HepG2 (cell line): ENCODE results near the gene PRKN. TPM values are rescaled to one million over a fixed set of nuclear protein-coding genes. Genes with fewer than 3 reads are reported as not detected.

Source experiments
- ATF4 ChIP-seq, 2 experiments: fragments of 450-650 bp in 1 of 2; sonication (generic) in 1 of 2; formaldehyde crosslinking; IDR thresholded peaks; 2 replicates each; pipeline versions ENCODE4 v1.5.0 to v1.8.0; 2020 to 2022; ENCODE audit warnings: mild to moderate bottlenecking in 1 of 2, missing genetic modification reagents in 1 of 2
- ISX ChIP-seq: sonication (generic); formaldehyde crosslinking; conservative IDR thresholded peaks from 2 replicates; pipeline ENCODE4 v1.5.0; 2020; ENCODE audit warnings: missing genetic modification reagents
- MAF1 ChIP-seq: sonication (generic); formaldehyde crosslinking; IDR thresholded peaks from 2 replicates; pipeline ENCODE4 v1.5.0; 2020; ENCODE audit warnings: missing genetic modification reagents, borderline replicate concordance
- NCOA2 ChIP-seq: sonication (generic); formaldehyde crosslinking; IDR thresholded peaks from 2 replicates; pipeline ENCODE4 v1.8.0; 2022; ENCODE audit warnings: inconsistent platforms
- PBX3 ChIP-seq: sonication (generic); formaldehyde crosslinking; IDR thresholded peaks from 2 replicates; pipeline ENCODE4 v1.8.1; 2023; ENCODE audit warnings: missing genetic modification reagents, inconsistent platforms, borderline replicate concordance
- PLSCR1 ChIP-seq: sonication (generic); formaldehyde crosslinking; IDR thresholded peaks from 2 replicates; pipeline ENCODE4 v1.5.0; 2020; ENCODE audit warnings: missing genetic modification reagents, mild to moderate bottlenecking, borderline replicate concordance
- SAFB2 ChIP-seq: sonication (generic); formaldehyde crosslinking; IDR thresholded peaks from 2 replicates; pipeline ENCODE4 v1.5.1; 2020; ENCODE audit warnings: missing genetic modification reagents, low read depth, mild to moderate bottlenecking, borderline replicate concordance
- SATB2 ChIP-seq: sonication (generic); formaldehyde crosslinking; IDR thresholded peaks from 2 replicates; pipeline ENCODE4 v1.5.0; 2020; ENCODE audit warnings: missing genetic modification reagents
- TFDP1 ChIP-seq: IDR thresholded peaks from 2 replicates; pipeline ENCODE4 v1.6.1; 2016; ENCODE audit warnings: missing compliant biosample characterization, missing genetic modification reagents, borderline replicate concordance
- TFDP2 ChIP-seq: sonication (generic); formaldehyde crosslinking; IDR thresholded peaks from 2 replicates; pipeline ENCODE4 v1.4.0; 2020; ENCODE audit warnings: missing genetic modification reagents
- ZFP1 ChIP-seq: IDR thresholded peaks from 2 replicates; pipeline ENCODE4 v1.6.1; 2016
- ZMYM2 ChIP-seq: sonication (generic); formaldehyde crosslinking; IDR thresholded peaks from 2 replicates; pipeline ENCODE4 v1.8.0; 2022; ENCODE audit warnings: mild to moderate bottlenecking, missing genetic modification reagents
- ZNF260 ChIP-seq: sonication (generic); formaldehyde crosslinking; IDR thresholded peaks from 2 replicates; pipeline ENCODE4 v1.4.0; 2020; ENCODE audit warnings: missing genetic modification reagents, low read depth, mild to moderate bottlenecking, borderline replicate concordance
- ZNF281 ChIP-seq: sonication (generic); formaldehyde crosslinking; IDR thresholded peaks from 2 replicates; pipeline ENCODE4 v1.4.0; 2020; ENCODE audit warnings: missing genetic modification reagents, borderline replicate concordance
- ZNF3 ChIP-seq: IDR thresholded peaks from 2 replicates; pipeline ENCODE4 v1.7.0; 2017; ENCODE audit warnings: inconsistent platforms
- ZNF556 ChIP-seq: sonication (generic); formaldehyde crosslinking; IDR thresholded peaks from 2 replicates; pipeline ENCODE4 v1.4.0; 2020; ENCODE audit warnings: mild to moderate bottlenecking, missing genetic modification reagents, borderline replicate concordance
- ZNF709 ChIP-seq: sonication (generic); formaldehyde crosslinking; IDR thresholded peaks from 2 replicates; pipeline ENCODE4 v1.5.0; 2020; ENCODE audit warnings: mild to moderate bottlenecking, missing genetic modification reagents
- ZNF740 ChIP-seq: sonication (generic); formaldehyde crosslinking; IDR thresholded peaks from 2 replicates; pipeline ENCODE4 v1.4.0; 2020; ENCODE audit warnings: missing genetic modification reagents
- ZNF761 ChIP-seq: sonication (generic); formaldehyde crosslinking; conservative IDR thresholded peaks from 2 replicates; pipeline ENCODE4 v1.4.0; 2020; ENCODE audit warnings: mild to moderate bottlenecking, missing genetic modification reagents
- ZNF792 ChIP-seq: IDR thresholded peaks from 2 replicates; pipeline ENCODE4 v1.6.1; 2016
- polyA plus RNA-seq, 8 experiments: library from polyadenylated mRNA; depleted of rRNA in 3 of 8; stranded (reverse) in 7 of 8; unstranded in 1 of 8; fragments of >200 nt; fragmentation: Illumina TruSeq in 4 of 8; extraction: Trizol in 4 of 8; gene quantifications; 2 replicates each; pipeline versions ENCODE4 v1.2.1 to v1.2.3, GENCODE V29; 2011 to 2016; ENCODE audit warnings: low read depth in 4 of 8, missing spikeins in 1 of 8, mixed read lengths in 1 of 8; ENCODE audit not compliant: insufficient read depth in 1 of 8
- total RNA-seq, 5 experiments: library from RNA; depleted of rRNA; stranded (reverse); fragments of >200 nt; fragmentation: Illumina TruSeq; extraction: Trizol; gene quantifications; 2 replicates each; pipeline ENCODE4 v1.2.3, GENCODE V29; 2016; ENCODE audit warnings: low read depth in 1 of 5

Gene PRKN
- total and polyA plus RNA-seq, 2 of the 13 experiments (the other 11 are each of a cell fraction or from before 2014, with no cell fraction given) = 0.31 to 0.44 TPM

GRCh38 chr6:162727322-162728182, at the start of gene PRKN, which contains the start of gene PACRG (continued):
- TF ChIP-seq TFDP1 (CRISPR knock-in tag) = peak; percentile 40; the same call in 1 of the 2 replicates
- no peak for TF ChIP-seq ZFP1 (CRISPR knock-in tag)
- TF ChIP-seq ZMYM2 (CRISPR knock-in tag) = no peak
- peak; percentile 61; the same call in 1 of the 2 replicates for TF ChIP-seq SAFB2 (CRISPR knock-in tag)
- TF ChIP-seq ATF4 (CRISPR knock-in tag; IDR thresholded peaks at IDR 0.05) = peak in 1 of 2 experiments; percentile 65; a peak in 1 of 4 replicates
- TF ChIP-seq NCOA2 (CRISPR knock-in tag) = peak; percentile 45
- TF ChIP-seq ZNF740 = no peak; the same call in 1 of the 2 replicates
- TF ChIP-seq ZNF761 (CRISPR knock-in tag) = 0 out of 2 replicates have a peak, but pooled peaks have one; percentile 28
- TF ChIP-seq ZNF556 (CRISPR knock-in tag) = peak; percentile 73; the same call in 1 of the 2 replicates
- TF ChIP-seq PBX3 (CRISPR knock-in tag) = no peak
- TF ChIP-seq ISX (CRISPR knock-in tag) = 0 out of 2 replicates have a peak, but pooled peaks have one; percentile 27
- no peak for TF ChIP-seq PLSCR1 (CRISPR knock-in tag)
- peak; percentile 64 for TF ChIP-seq ZNF792 (CRISPR knock-in tag)
- no peak for TF ChIP-seq ZNF260 (CRISPR knock-in tag)
- peak; percentile 89 for TF ChIP-seq ZNF281 (CRISPR knock-in tag)
- peak; percentile 26 for TF ChIP-seq TFDP2 (CRISPR knock-in tag)
- TF ChIP-seq ZNF3 (CRISPR knock-in tag) = no peak
- 0 out of 2 replicates have a peak, but pooled peaks have one; percentile 79 for TF ChIP-seq MAF1
- peak; percentile 49; the same call in 1 of the 2 replicates for TF ChIP-seq ZNF709 (CRISPR knock-in tag)
- TF ChIP-seq SATB2 (CRISPR knock-in tag) = no peak
